ENCODE results near the gene TUBAL3.

The TUBAL3 gene

DNA sequence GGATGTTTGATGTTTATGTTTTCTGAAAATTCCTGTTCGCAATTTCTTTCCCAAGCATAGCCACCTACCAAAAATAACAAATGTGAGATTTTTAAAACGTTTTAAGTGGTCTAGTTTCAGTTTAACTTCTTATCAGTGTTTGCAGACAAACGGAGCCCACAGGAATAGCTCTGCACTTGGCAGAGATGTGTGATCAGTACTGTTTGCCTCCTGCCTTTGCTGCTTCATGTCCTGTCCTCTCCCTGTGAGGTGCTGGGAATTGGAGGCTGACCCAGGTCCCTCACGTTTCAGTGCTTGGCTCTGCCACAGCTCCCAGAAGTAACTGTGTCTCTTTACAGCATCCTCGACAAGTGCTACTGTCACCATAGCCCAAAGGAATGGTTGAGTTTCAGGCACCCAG, 38.7 kb downstream of the TUBAL3 start:
- no peak overlapping the region for H3K27ac ChIP-seq
- H3K9me3 ChIP-seq, result no peaks in the 10 kb centered on the region; the same call in 1 of the 2 replicates
- no peak overlapping the region for H3K4me3 ChIP-seq
- H3K36me3 ChIP-seq, result no peaks in the 10 kb centered on the region
- TF ChIP-seq Cebpa-rat (IDR thresholded peaks at IDR 0.05), result no peak
- no peak overlapping the region for H3K4me2 ChIP-seq
- no peaks in the 10 kb centered on the region for H3K4me1 ChIP-seq
- H3K27me3 ChIP-seq, result no peaks in the 10 kb centered on the region
- H3K9ac ChIP-seq, result no peak overlapping the region
- no peaks in the 10 kb centered on the region for H4K20me1 ChIP-seq

DNA sequence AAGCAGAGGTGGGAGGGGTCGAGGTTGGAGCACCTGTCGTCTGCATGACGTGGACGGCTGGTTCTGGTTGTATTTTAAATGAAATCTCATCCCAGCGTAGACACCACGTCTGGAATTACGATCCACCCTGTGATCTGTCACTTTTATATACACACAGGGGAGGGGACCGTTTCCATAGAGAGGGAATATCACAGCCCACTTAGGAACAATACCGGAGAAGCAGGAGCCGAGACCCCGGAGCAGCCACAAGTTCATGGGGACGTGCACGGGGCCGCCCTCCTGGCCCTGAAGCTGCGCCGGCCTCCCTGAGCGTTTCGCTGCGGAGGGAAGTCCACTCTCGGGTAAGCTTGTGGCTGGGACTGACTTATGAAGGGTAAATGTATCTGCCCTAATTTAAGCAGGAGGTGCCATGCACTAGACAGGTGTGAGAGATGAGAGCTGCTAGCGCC, 39.7 kb downstream of the TUBAL3 start, which contains the start of gene UCN3:
UCN3 (plus strand) TSS at position 77 of the 449 bp plus-strand sequence. CDS start 8,755 bp downstream, outside the sequence.
- Histone ChIP-seq H3K9ac (no peak within 1 kb of the TSS), H4K20me1 (no peaks in the 10 kb centered on the region), H3K27ac (no peak within 1 kb of the TSS), H3K4me3 (no peak within 1 kb of the TSS), H3K4me2 (no peak within 1 kb of the TSS), H3K27me3 (no peaks in the 10 kb centered on the region), H3K9me3 (no peaks in the 10 kb centered on the region), H3K36me3 (no peaks in the 10 kb centered on the region), H3K4me1 (no peaks in the 10 kb centered on the region)
- no peak for TF ChIP-seq Cebpa-rat (IDR thresholded peaks at IDR 0.05)

DNA sequence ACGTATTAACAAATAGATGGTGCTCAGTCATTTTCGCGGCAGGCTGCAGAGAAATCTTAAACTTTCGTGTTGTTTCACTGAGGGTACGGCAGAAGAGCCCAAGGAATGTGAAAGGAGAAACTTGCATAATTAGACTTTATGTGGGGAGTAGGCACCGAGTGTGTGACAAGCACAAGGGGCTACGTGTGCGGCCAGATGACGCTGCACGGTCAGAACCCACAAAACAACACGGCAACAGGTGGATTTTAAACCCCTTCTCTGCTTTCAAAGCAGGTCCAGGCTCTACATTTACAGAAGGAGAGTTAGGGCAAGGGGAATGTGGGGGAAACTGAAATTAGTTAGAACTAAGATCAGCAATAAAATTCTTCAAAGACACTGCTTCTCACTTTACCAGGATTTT, 40.3 kb downstream of the TUBAL3 start:
- Histone ChIP-seq H3K4me2 (no peak overlapping the region), H3K36me3 (no peaks in the 10 kb centered on the region), H3K4me3 (no peak overlapping the region), H3K27me3 (no peaks in the 10 kb centered on the region), H3K27ac (no peak overlapping the region), H3K4me1 (no peaks in the 10 kb centered on the region), H4K20me1 (no peaks in the 10 kb centered on the region), H3K9ac (no peak overlapping the region), H3K9me3 (no peaks in the 10 kb centered on the region)
- no peak for TF ChIP-seq Cebpa-rat (IDR thresholded peaks at IDR 0.05)

DNA sequence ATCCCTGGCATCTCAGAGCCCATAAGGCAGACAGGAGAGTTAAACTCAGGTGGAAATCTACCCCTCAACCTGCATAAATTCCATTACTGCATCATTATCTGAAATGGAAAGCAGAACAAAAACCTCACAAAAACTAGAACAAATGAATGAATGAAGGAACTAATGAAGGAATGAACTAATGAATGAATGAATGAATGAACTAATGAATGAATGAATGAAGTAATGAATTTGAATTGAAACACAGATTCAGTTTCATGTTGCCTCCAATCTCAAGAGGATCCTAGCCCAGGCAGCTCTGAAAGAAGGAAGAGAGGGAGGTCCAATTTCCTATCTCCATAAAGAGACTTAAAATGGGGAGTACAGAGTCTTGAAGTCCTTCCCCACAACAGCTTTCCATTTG, 41.8 kb downstream of the TUBAL3 start:
- no peak for TF ChIP-seq Cebpa-rat (IDR thresholded peaks at IDR 0.05)
- H3K9me3 ChIP-seq, result no peaks in the 10 kb centered on the region
- H4K20me1 ChIP-seq, result no peaks in the 10 kb centered on the region
- no peaks in the 10 kb centered on the region for H3K4me1 ChIP-seq
- no peaks in the 10 kb centered on the region for H3K36me3 ChIP-seq
- no peak overlapping the region for H3K4me2 ChIP-seq
- no peak overlapping the region for H3K27ac ChIP-seq
- no peak overlapping the region for H3K9ac ChIP-seq
- no peaks in the 10 kb centered on the region for H3K27me3 ChIP-seq
- H3K4me3 ChIP-seq, result no peak overlapping the region

DNA sequence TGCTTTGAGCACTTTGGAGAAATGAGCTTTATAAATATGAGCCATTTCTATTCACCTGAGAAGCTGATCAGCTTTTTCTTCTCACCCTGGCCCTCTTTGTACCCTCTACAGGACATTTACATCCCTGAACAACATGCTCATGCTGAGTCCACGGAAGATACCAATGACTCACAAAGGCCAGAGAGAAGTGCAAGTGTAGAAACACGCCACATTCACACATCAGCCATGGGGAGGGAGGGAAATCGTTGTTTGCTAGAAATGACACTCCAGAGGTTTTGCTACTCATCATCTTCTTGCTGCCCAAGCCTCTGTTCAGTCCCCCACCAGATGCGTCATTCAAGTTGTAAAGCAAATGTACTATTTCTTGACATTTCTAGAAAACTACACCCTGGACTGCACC, 42.7 kb downstream of the TUBAL3 start:
- H4K20me1 ChIP-seq, result no peaks in the 10 kb centered on the region
- no peak overlapping the region for H3K9ac ChIP-seq
- no peak overlapping the region for H3K4me3 ChIP-seq
- H3K36me3 ChIP-seq, result no peaks in the 10 kb centered on the region
- H3K4me1 ChIP-seq, result no peaks in the 10 kb centered on the region
- no peak for TF ChIP-seq Cebpa-rat (IDR thresholded peaks at IDR 0.05)
- H3K27me3 ChIP-seq, result no peaks in the 10 kb centered on the region
- no peak overlapping the region for H3K27ac ChIP-seq
- no peak overlapping the region for H3K4me2 ChIP-seq
- H3K9me3 ChIP-seq, result no peaks in the 10 kb centered on the region

DNA sequence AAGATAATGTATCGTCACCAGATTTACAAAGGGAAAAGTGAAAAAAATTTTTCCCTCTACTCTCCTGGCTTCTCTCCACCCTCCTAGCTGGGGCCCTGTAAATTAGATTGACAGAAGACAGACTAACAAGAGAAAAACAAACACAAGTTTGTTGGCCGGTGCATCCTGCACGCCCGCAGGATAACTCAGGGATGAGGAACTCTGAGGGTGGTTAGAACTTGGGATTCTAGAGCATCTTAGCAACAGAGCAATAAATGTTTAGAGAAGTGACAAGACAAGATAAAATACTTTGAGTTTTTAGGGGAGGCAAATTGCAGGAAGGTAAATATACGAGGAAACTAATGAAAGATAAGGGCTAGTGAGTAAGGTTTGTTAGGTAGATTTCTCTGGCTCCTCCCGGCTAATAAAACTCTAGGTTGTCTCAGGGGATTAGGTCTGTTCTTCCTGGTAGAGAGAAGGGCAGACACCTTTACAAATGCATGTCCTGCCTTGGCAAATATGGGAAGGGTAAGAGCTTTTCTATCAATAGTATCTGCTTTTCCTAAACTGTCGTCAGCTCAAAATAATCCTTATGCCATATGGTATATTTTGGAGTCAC, 44.2 kb downstream of the TUBAL3 start:
- no peaks in the 10 kb centered on the region for H3K27me3 ChIP-seq
- H3K27ac ChIP-seq, result no peak overlapping the region
- H3K4me3 ChIP-seq, result no peak overlapping the region
- H3K4me2 ChIP-seq, result no peak overlapping the region
- TF ChIP-seq Cebpa-rat (IDR thresholded peaks at IDR 0.05), result no peak
- no peaks in the 10 kb centered on the region for H3K36me3 ChIP-seq
- H3K9me3 ChIP-seq, result no peaks in the 10 kb centered on the region
- no peaks in the 10 kb centered on the region for H3K4me1 ChIP-seq
- no peaks in the 10 kb centered on the region for H4K20me1 ChIP-seq
- no peak overlapping the region for H3K9ac ChIP-seq

DNA sequence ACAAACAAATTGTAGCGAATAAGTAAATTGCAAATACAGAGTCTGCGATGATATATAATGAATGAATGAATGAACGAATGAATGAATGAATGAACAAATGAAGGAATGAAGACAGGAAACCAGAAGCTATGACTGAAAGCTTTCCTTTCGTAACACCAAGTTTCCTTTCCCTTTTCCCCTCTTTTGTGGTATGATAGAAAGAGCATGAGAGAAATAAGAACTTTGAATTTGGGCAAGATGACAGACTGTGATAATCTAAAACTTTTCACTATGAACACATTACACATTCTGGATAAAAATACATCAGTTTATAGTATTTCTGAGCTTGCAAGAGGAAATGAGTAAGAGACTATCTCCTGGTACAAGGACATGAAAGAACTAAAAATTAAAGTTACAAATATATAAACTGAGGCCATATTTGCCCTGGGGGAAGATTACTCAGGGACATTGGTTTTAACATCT, 48.3 kb downstream of the TUBAL3 start:
- no peak overlapping the region for H3K4me2 ChIP-seq
- no peak overlapping the region for H3K9ac ChIP-seq
- no peak overlapping the region for H3K4me3 ChIP-seq
- no peaks in the 10 kb centered on the region for H3K4me1 ChIP-seq
- H3K27me3 ChIP-seq, result no peaks in the 10 kb centered on the region
- no peaks in the 10 kb centered on the region for H4K20me1 ChIP-seq
- TF ChIP-seq Cebpa-rat (IDR thresholded peaks at IDR 0.05), result no peak
- H3K9me3 ChIP-seq, result no peaks in the 10 kb centered on the region
- H3K36me3 ChIP-seq, result no peaks in the 10 kb centered on the region
- H3K27ac ChIP-seq, result no peak overlapping the region

DNA sequence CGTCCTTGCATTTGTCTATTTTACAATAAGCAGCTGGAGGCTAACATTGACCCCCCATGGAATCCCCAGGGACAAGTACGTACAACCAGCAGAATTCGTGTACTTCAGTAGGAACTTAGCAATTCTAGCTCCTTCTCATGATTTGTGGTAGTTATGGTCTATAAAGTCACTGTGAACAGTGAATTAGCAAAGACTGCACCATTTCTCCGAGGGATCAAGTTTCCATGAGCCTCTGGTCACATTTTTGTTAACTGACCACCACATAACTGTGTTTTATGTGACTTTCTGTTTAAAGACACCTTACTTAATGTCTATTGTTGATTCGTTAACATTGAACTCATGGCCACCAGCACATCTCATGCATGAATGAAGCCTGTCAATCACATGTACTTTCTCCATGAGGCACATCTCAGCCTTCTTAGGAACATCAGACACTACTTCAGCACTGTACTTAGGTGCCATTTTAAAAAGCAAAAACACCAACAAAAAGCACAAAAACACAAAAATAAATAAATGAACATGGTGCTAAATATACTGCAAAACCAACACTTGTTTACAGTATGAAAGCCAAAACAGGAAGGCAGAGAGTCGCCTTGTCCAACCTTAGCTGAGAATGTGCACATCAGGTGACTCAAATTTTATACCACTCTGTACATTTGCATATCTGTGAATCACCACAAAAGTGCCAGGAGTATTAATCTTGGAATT, 48.9 kb downstream of the TUBAL3 start:
- no peak overlapping the region for H3K27ac ChIP-seq
- no peaks in the 10 kb centered on the region for H3K27me3 ChIP-seq
- H3K4me1 ChIP-seq, result no peaks in the 10 kb centered on the region
- no peaks in the 10 kb centered on the region for H4K20me1 ChIP-seq
- TF ChIP-seq Cebpa-rat (IDR thresholded peaks at IDR 0.05), result no peak
- H3K36me3 ChIP-seq, result no peaks in the 10 kb centered on the region
- H3K9ac ChIP-seq, result no peak overlapping the region
- H3K9me3 ChIP-seq, result no peaks in the 10 kb centered on the region
- no peak overlapping the region for H3K4me3 ChIP-seq
- H3K4me2 ChIP-seq, result no peak overlapping the region

DNA sequence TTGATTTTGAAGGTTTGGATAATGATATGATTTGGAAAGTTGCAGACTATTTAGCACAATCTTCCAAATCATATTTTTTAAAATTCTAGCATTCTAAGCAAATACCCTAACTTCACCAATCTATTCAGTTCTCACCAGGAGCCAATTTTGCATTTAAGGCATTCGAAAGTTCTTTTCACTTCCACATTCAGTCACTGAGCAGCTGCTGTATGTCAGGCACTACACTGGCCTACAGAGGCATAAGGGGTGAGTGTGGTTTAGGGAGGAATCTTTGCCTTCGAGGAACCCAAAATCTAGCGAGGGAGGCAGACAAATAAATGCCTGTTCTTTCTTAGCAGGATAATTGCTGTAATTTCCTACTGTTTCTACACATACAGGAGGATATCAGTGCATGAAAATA, 50.6 kb downstream of the TUBAL3 start:
- H3K4me2 ChIP-seq, result no peak overlapping the region
- TF ChIP-seq Cebpa-rat (IDR thresholded peaks at IDR 0.05), result no peak
- H3K36me3 ChIP-seq, result no peaks in the 10 kb centered on the region
- H3K4me3 ChIP-seq, result no peak overlapping the region
- H3K9ac ChIP-seq, result no peak overlapping the region
- no peaks in the 10 kb centered on the region for H4K20me1 ChIP-seq
- no peaks in the 10 kb centered on the region for H3K4me1 ChIP-seq
- H3K9me3 ChIP-seq, result no peaks in the 10 kb centered on the region
- no peak overlapping the region for H3K27ac ChIP-seq
- no peaks in the 10 kb centered on the region for H3K27me3 ChIP-seq

DNA sequence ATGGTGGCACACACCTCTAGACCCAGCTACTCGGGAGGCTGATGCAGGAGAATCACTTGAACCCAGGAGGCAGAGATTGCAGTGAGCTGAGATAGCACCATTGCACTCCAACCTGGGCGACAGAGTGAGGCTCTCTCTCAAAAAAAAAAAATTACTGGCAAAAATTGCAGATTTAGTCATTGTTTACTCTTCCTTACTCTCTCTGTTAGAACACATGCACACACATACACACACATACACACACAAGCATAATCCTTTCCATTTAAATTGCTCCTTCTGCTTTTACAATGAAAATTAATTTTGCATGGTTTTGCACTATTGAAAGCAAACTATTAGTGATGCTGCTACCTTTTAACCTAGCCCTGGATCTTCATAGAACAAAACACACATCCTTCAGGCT, 55.3 kb downstream of the TUBAL3 start:
- no peaks in the 10 kb centered on the region for H3K27me3 ChIP-seq
- no peak for TF ChIP-seq Cebpa-rat (IDR thresholded peaks at IDR 0.05)
- no peak overlapping the region for H3K4me2 ChIP-seq
- no peaks in the 10 kb centered on the region for H3K9me3 ChIP-seq
- no peak overlapping the region for H3K27ac ChIP-seq
- no peaks in the 10 kb centered on the region for H3K4me1 ChIP-seq
- no peak overlapping the region for H3K9ac ChIP-seq
- H3K4me3 ChIP-seq, result no peak overlapping the region
- H4K20me1 ChIP-seq, result no peaks in the 10 kb centered on the region
- H3K36me3 ChIP-seq, result no peaks in the 10 kb centered on the region
